ENCODE results near the gene OR4D11. TPM values are rescaled to one million over a fixed set of nuclear protein-coding genes. Genes with fewer than 3 reads are reported as not detected.
A peak's percentile ranks its signal among the peaks of the same experiment; 100 is the strongest.

OR4D11 gene
- total RNA-seq, 2 experiments from 2014 or later, result not detected

- Mint-ChIP-seq H3K4me3 (peak overlapping the region; percentile 79), H3K36me3 (ENCODE audit: low read depth) (no peaks in the 10 kb centered on the region), H3K4me1 (peaks cover 48% of the 10 kb centered on the region), H3K27ac (peak overlapping the region; percentile 83), H3K9me3 (no peaks in the 10 kb centered on the region), H3K27me3 (peaks cover 15% of the 10 kb centered on the region)
- CTCF ChIA-PET, result no interaction called here
- POLR2A ChIA-PET, result interaction anchor here (0.8 kb wide), 1 partner anchor 16 kb away, joined by 3 read pairs; no protein-coding TSS in a partner anchor
- no peak for DNase-seq
Measured at GRCh38 chr11:59551659-59552521, 48.5 kb downstream of the OR4D11 start.

- no peak overlapping the region for H3K27ac Mint-ChIP-seq
- H3K9me3 Mint-ChIP-seq, result no peaks in the 10 kb centered on the region
- H3K27me3 Mint-ChIP-seq, result peaks cover 15% of the 10 kb centered on the region
- H3K4me3 Mint-ChIP-seq, result no peak overlapping the region
- ChIA-PET POLR2A (no interaction called here), CTCF (no interaction called here)
- no peaks in the 10 kb centered on the region for H3K36me3 Mint-ChIP-seq (ENCODE audit: low read depth)
- DNase-seq, result no peak
- H3K4me1 Mint-ChIP-seq, result peaks cover 53% of the 10 kb centered on the region
Measured at GRCh38 chr11:59552844-59553243, 49.5 kb downstream of the OR4D11 start.

DNA sequence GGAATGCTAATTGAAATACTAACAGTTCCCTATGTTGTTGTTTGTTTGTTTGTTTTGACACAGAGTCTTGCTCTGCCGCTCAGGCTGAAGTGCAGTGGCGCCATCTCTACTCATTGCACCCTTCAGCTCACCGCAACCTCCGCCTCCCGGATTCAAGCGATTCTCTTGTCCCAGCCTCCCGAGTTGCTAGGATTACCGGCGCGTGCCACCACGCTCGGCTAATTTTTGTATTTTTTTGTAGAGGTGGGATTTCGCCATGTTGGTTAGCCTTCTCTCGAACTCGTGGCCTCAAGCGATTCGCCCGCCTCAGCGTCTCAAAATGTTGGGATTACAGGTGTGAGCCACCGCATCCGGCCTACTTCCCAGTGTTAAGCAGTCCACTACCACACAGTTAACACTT lies 49.9 kb downstream of the OR4D11 start:
- Mint-ChIP-seq H3K36me3 (ENCODE audit: low read depth) (no peaks in the 10 kb centered on the region), H3K4me1 (peaks cover 54% of the 10 kb centered on the region), H3K27me3 (peaks cover 15% of the 10 kb centered on the region), H3K4me3 (no peak overlapping the region), H3K27ac (no peak overlapping the region), H3K9me3 (no peaks in the 10 kb centered on the region)
- ChIA-PET POLR2A (no interaction called here), CTCF (no interaction called here)
- DNase-seq, result no peak

Other genes starting within 250 kb of the OR4D11 start
- gene OR5AN1, start 144.7 kb upstream of the OR4D11 start, total RNA-seq, result not detected
- not detected for gene OR5A2, start 77.2 kb upstream of the OR4D11 start, total RNA-seq
- gene OR5A1, start 67.1 kb upstream of the OR4D11 start, total RNA-seq, result not detected
- not detected for gene OR4D6, start 46.6 kb upstream of the OR4D11 start, total RNA-seq
- gene OR4D10, start 30.3 kb upstream of the OR4D11 start, total RNA-seq, result not detected
- gene OR4D9, start 8.0 kb downstream of the OR4D11 start, total RNA-seq, result not detected
- gene OSBP, start 112.2 kb downstream of the OR4D11 start, total RNA-seq, result 10 to 100 TPM; 40.4 to 41.5 TPM
- gene PATL1, start 165.5 kb downstream of the OR4D11 start, total RNA-seq, result 10 to 100 TPM; 56.4 to 56.8 TPM
- not detected for gene OR10V1, start 210.3 kb downstream of the OR4D11 start, total RNA-seq